Subcutaneous adipose tissue (tissue), 4 donors: ENCODE results near the gene PRKCH. TPM values are rescaled to one million over a fixed set of nuclear protein-coding genes. Genes with fewer than 3 reads are reported as not detected.

Experiments used
- CTCF ChIP-seq: fragments of 450-650 bp; IDR thresholded peaks from one replicate; pipeline ENCODE4 v1.5.1; 2016; ENCODE audit warnings: low read depth, mild to moderate bottlenecking, control low read depth, antibody characterized with exemption, moderate library complexity
- total RNA-seq, 4 donors: library from RNA; depleted of rRNA; stranded (reverse); fragments of >200 nt; gene quantifications; one replicate each; pipeline ENCODE4 v1.1.0, GENCODE V29; 2016

The PRKCH gene
- total RNA-seq, 4 donors from 2014 or later: 25.8 to 46.3 (median 36.4) TPM

- no peak for TF ChIP-seq CTCF
These were observed 130.6 kb downstream of the PRKCH start for GRCh38 chr14:61451891-61452400.

GRCh38 chr14:61452452-61452851, 131.1 kb downstream of the PRKCH start:
- no peak for TF ChIP-seq CTCF

- TF ChIP-seq CTCF: no peak
These were observed 131.9 kb downstream of the PRKCH start for GRCh38 chr14:61453103-61453767.

GRCh38 chr14:61454545-61454944, 133.2 kb downstream of the PRKCH start:
- no peak for TF ChIP-seq CTCF

- no peak for TF ChIP-seq CTCF
These were observed 134.0 kb downstream of the PRKCH start for GRCh38 chr14:61455351-61455750.

- TF ChIP-seq CTCF: no peak
These were observed 135.3 kb downstream of the PRKCH start for GRCh38 chr14:61456720-61457119.

- TF ChIP-seq CTCF: no peak
These were observed 137.4 kb downstream of the PRKCH start for GRCh38 chr14:61458766-61459165.
